AG10803 (cell line): ENCODE data around the gene ATAD2B.

Experiments
- DNase-seq: peaks from one replicate; pipeline ENCODE4 v3.0.0; 2010; ENCODE audit warnings: low read depth
- H3K4me3 ChIP-seq: 2 replicates; pipeline ENCODE4 v1.5.1; 2011; ENCODE audit warnings: mild to moderate bottlenecking, low read length, control low read depth
- CTCF ChIP-seq: conservative IDR thresholded peaks from 2 replicates; pipeline ENCODE4 v1.5.1; 2011; ENCODE audit warnings: mild to moderate bottlenecking, low read length, control low read depth, inconsistent platforms

The ATAD2B gene

DNA sequence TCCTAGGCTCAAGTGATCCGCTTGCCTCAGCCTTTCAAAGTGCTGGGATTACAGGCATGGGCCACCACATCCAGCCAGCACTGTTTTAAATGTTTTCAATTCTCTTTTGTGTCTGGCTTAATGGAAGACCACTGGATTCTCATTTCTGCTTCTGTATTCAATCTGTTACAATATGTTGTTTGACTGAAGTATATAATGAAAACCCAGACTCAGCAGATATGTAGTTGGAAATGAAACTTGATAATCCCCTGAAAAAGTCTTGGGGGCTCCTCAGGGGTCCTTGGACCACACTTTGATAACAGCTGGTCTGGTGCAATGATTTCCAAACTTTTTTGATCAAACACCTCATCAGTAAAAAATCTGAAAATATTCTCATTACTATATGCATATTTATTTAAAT lies 132.7 kb downstream of the ATAD2B start:
- no peak for DNase-seq
- H3K4me3 ChIP-seq, result no peak overlapping the region
- no peak for TF ChIP-seq CTCF

DNA sequence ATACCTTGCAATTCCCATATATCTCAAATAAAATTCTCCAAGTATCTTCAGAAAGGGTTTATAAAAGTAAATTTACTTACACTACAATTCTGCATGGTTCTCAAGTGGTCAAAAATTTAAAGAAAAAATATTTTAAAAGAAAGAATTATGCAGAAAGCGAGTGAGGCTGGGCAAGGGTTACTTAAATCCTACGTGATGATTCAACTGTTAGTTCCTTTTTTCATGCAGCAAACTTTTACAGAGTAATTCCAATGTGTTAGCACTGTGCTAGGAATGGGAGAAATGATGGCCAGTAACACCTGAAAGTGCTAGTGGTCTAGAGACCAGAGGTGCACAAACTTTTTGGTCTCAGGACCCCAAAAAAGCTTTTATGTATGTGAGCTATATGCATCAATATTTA lies 133.4 kb downstream of the ATAD2B start:
- no peak overlapping the region for H3K4me3 ChIP-seq
- no peak for DNase-seq
- no peak for TF ChIP-seq CTCF

DNA sequence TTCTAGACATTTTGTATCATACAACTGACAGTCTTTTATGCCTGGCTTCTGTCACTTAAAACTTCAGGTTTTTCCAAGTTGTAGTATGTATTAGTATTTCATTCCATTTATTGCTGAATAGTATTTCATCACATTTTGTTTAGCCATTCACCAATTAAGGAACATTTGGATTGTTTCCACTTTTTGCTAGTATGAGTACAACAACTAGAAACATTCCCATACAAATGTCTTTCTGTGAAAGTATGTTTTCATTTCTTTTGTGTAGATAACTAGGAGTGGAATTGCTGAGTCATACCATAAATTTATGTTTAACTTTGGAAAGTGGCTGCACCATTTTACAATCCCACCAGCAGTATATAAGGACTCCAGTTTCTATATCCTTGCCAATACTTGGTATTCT lies 135.9 kb downstream of the ATAD2B start:
- DNase-seq, result peak; percentile 85
- TF ChIP-seq CTCF, result no peak
- H3K4me3 ChIP-seq, result no peak overlapping the region

DNA sequence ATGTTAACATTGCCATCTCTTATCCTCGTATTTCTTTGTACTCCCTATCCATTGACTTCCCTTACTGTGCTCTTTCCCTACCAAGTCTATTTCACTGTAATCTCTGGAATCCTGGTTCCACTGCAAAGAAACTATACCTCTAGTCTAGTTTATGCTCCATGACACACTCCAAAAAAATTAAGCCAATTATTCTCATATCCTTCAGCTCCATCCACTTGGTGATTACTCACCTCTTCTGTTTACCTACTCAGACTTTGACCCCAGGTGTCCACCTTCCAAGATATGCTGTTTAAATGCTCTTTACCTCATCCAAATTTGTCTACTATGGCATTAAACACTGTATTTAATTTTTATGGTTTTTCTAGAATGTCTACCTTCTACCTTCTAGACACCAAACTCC lies 137.9 kb downstream of the ATAD2B start:
- no peak for DNase-seq
- H3K4me3 ChIP-seq, result no peak overlapping the region
- TF ChIP-seq CTCF, result no peak

DNA sequence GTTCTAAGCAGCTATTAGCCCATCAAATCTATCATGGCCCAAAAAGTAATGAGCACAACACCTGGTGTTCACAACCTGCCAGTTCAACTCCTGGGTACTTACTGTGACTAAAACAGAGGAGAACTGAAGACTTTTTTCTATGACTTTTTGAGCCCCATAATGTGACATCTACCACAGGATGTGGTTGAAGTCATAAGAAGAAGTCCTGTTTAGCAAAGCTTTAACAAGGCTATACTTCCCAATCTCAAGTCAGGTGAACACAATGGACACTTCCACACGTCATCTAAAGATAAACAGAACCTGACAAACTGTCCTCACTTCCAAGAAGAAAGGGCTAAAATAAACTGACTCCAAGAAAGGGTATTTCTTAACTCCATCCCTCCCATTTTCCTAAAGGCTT lies 138.8 kb downstream of the ATAD2B start:
- no peak for DNase-seq

GRCh38 chr2:23784971-23785370 lies 142.0 kb downstream of the ATAD2B start:
- no peak for TF ChIP-seq CTCF
- H3K4me3 ChIP-seq, result no peak overlapping the region
- DNase-seq, result no peak

More for the DNA sequence above, 138.8 kb downstream of the ATAD2B start:
- TF ChIP-seq CTCF, result no peak
- no peak overlapping the region for H3K4me3 ChIP-seq

DNA sequence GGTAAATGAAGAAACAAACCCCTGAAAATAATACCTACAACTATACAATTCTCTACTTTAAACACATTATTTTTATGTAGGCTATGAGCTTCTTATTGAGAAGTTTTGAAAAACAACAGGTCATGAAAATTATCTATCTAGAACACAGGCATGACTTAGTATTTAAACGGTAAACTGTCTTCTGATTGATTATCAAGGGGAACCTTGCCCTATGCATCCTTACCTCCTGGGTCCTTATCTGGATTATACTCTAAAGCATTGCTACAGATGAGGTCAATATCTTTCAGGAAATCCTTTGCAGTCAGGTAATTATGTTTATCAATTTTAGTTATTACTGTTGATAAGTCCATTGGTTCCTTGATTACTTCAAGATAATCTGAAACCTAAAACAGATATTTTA lies 144.3 kb downstream of the ATAD2B start:
- no peak for DNase-seq
- H3K4me3 ChIP-seq, result no peak overlapping the region
- no peak for TF ChIP-seq CTCF
